HG03045 (cell line): ENCODE data around the gene ZNF579.
"Not testable (repeated sequence)": the region's sequence is repeated elsewhere in the genome, so short reads cannot be mapped to it uniquely, and the experiment has no call there.

ENCODE experiments used
- ATAC-seq: cut with Tn5 transposase; IDR thresholded peaks from one replicate; pipeline ENCODE4 v1.9.1; 2021; ENCODE audit warnings: mild to moderate bottlenecking, moderate library complexity; ENCODE audit not compliant: unreplicated experiment

The ZNF579 gene

GRCh38 chr19:55594996-55595545, 14.4 kb upstream of the ZNF579 start:
- no peak for ATAC-seq

- no peak for ATAC-seq
These were observed 12.6 kb upstream of the ZNF579 start for GRCh38 chr19:55593096-55593772.

- ATAC-seq, result no peak
These were observed 11.9 kb upstream of the ZNF579 start for GRCh38 chr19:55592391-55593090.

GRCh38 chr19:55591555-55591954, 10.9 kb upstream of the ZNF579 start:
- no peak for ATAC-seq

- ATAC-seq, result no peak
These were observed 10.0 kb upstream of the ZNF579 start for GRCh38 chr19:55590617-55591016.

- ATAC-seq, result no peak
These were observed 9.5 kb upstream of the ZNF579 start for GRCh38 chr19:55590109-55590508.

- ATAC-seq, result no peak
These were observed 8.1 kb upstream of the ZNF579 start for GRCh38 chr19:55588738-55589137.

- peak; percentile 82 for ATAC-seq
These were observed 6.5 kb upstream of the ZNF579 start for GRCh38 chr19:55586976-55587668.

GRCh38 chr19:55585658-55586339, 5.2 kb upstream of the ZNF579 start:
- ATAC-seq, result no peak

GRCh38 chr19:55584871-55585270, 4.2 kb upstream of the ZNF579 start:
- no peak for ATAC-seq

- not testable (repeated sequence) for ATAC-seq
These were observed 3.2 kb upstream of the ZNF579 start for GRCh38 chr19:55583897-55584296.

- ATAC-seq, result not testable (repeated sequence)
These were observed 1.6 kb upstream of the ZNF579 start for GRCh38 chr19:55582284-55582683.

GRCh38 chr19:55581823-55582223, 1.2 kb upstream of the ZNF579 start:
- ATAC-seq, result no peak

- no peak for ATAC-seq
These were observed 636 bp upstream of the ZNF579 start for GRCh38 chr19:55581145-55581822.

- ATAC-seq, result peak; percentile 25
These were observed 654 bp downstream of the ZNF579 start for GRCh38 chr19:55579766-55580621.

GRCh38 chr19:55578761-55579747, 1.6 kb downstream of the ZNF579 start:
- ATAC-seq, result no peak

GRCh38 chr19:55578031-55578760, 2.5 kb downstream of the ZNF579 start:
- no peak for ATAC-seq

- ATAC-seq, result no peak
These were observed 3.9 kb downstream of the ZNF579 start for GRCh38 chr19:55576746-55577145.
